Neutrophil (primary cell): Measurements from ENCODE around the gene PSG7.
"Not testable (repeated sequence)": the region's sequence is repeated elsewhere in the genome, so short reads cannot be mapped to it uniquely, and the experiment has no call there.

Experiments
- H3K27ac ChIP-seq: fragments of 200-600 bp; sonication (generic); 2 replicates; pipeline ENCODE4 v1.5.1; 2016; ENCODE audit warnings: mild to moderate bottlenecking, moderate library complexity
- H3K27me3 ChIP-seq: fragments of 200-600 bp; sonication (generic); 2 replicates; pipeline ENCODE4 v1.6.0; 2016; ENCODE audit warnings: mild to moderate bottlenecking
- H3K36me3 ChIP-seq: fragments of 200-600 bp; sonication (generic); 2 replicates; pipeline ENCODE4 v1.5.1; 2017
- H3K4me1 ChIP-seq, 2 experiments: fragments of 200-600 bp in 1 of 2; sonication (generic) in 1 of 2; 1 replicate in 1 of 2; 2 replicates in 1 of 2; pipeline versions ENCODE4 v1.5.1 to v1.6.1; 2013 to 2016; ENCODE audit warnings: low read depth in 1 of 2, low read length in 1 of 2, mild to moderate bottlenecking in 1 of 2, moderate library complexity in 1 of 2; ENCODE audit not compliant: control insufficient read depth in 1 of 2, insufficient read depth in 1 of 2
- H3K4me3 ChIP-seq, 2 experiments: fragments of 200-600 bp in 1 of 2; sonication (generic) in 1 of 2; 1 replicate in 1 of 2; 2 replicates in 1 of 2; pipeline ENCODE4 v1.5.1; 2013 to 2016; ENCODE audit warnings: low read depth in 1 of 2, low read length in 1 of 2, mild to moderate bottlenecking in 1 of 2, moderate library complexity in 1 of 2
- H3K9me3 ChIP-seq: fragments of 200-600 bp; sonication (generic); 2 replicates; pipeline ENCODE4 v1.5.1; 2016
- TF ChIP-seq, protein P1 (sequence below): fragments of 200-600 bp; sonication (generic); IDR thresholded peaks from 2 replicates; pipeline ENCODE4 v1.5.1; 2016; ENCODE audit warnings: antibody characterized with exemption

Gene PSG7

DNA sequence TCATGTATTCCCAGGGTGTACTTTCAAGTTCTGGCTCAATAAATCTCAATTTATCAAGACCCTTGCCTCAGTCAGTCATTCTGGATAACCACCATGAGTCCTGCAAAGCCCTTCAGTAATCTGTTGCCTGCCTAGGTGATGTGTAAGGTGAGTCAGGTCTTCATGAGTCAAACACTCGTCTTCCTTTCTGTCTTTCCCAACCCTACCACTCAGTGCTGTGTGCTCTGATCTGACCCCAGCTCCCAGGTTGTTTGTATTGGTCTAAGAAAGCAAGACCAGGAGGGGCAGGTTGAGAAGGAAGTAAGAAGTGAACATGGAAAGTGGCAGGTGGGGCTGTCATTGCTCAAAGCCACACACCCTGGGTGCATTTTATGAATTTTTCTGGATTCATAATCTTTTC is 39.3 kb downstream of the PSG7 start:
- not testable (repeated sequence) for H3K36me3 ChIP-seq, H3K4me3 ChIP-seq, H3K27ac ChIP-seq, H3K9me3 ChIP-seq, H3K4me1 ChIP-seq, H3K27me3 ChIP-seq

DNA sequence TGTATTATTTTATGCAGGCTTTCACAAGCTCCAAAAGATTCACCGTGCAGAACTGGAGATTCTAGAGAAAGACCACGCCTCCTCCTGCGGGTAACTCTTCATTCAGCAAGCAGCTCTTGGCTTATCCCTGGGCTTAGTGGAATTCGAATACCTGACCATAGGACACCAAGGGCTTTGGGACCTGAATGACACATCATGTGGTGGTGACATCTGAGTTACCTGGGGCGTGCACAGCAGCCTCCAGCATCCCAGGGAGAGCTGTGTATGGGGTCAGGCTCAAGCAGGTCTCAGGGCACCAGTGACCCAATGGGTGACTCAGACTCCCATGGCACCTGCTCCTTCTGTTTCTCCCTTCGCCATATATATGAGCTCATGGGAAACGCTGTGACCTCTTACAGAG is 46.6 kb downstream of the PSG7 start:
- not testable (repeated sequence) for H3K9me3 ChIP-seq, H3K27ac ChIP-seq, H3K27me3 ChIP-seq, H3K4me1 ChIP-seq, H3K36me3 ChIP-seq, H3K4me3 ChIP-seq

DNA sequence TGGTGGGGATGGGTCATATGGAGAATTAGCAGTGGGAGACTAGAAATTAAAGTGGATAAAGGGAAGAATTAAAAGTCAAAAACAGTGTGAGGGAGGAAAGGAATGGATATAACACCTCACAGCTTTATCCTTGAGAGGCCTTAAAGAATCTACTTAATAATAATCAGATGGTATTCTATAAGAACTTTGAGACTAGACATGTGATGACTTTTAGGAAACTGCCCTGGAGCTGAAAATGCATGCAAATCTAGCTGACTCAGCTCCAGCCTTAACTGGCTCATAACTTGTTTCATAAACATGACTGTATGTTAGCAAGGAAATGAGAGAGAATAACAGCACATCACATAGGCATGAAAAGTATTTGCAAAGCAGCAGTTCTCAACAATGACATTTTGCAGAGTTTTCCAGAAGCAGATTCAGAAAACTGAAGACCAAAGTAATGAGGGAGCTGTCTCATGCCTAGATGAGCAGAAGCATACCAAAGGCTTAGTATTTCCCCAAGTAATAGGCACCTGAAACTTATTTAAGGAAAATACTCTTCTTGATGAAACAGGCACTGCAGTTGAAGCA is 49.0 kb downstream of the PSG7 start:
- H3K4me1 ChIP-seq, H3K27ac ChIP-seq, H3K9me3 ChIP-seq: not testable (repeated sequence)

DNA sequence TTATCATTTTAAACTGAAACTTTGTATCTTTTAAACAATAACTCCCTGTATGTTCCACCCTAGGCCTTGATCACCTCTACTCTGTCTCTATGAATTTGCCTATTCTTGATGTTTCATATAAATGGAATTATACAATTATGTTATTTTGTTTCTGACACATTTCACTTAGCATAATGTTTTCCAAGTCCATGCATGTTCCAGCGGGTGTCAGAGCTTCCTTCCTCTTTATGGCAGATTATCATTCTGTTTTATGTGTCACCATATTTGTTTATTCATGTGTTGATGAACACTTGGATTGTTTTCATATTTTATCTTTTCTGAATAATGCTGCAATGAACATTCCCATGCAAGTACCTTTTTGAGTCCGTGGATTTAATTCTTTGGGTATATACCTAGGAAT is 54.3 kb downstream of the PSG7 start:
- not testable (repeated sequence) for H3K4me1 ChIP-seq, H3K27ac ChIP-seq, H3K9me3 ChIP-seq, H3K27me3 ChIP-seq, H3K36me3 ChIP-seq, H3K4me3 ChIP-seq

More for the DNA sequence above, 49.0 kb downstream of the PSG7 start:
- H3K4me3 ChIP-seq, H3K27me3 ChIP-seq, H3K36me3 ChIP-seq: not testable (repeated sequence)

DNA sequence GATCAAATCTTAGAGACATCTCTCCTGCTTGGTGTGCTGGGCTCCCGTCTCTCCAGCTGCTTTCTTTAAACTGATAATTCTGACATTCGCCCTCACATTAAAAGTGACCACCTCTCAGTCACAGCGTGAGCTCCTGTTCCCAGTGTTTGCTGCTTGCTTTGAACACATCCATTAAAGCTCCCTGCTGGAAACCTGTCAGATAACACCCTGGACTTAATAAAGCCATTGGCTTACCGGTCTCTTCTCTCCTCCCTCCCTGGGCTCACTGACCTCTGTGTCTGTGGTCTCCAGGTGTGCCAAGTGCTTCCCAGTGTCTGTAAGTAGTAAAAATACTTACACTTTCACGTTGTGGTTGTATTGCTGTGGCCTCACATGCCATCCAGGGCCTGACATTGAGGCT is 55.0 kb downstream of the PSG7 start:
- H3K27me3 ChIP-seq, H3K4me1 ChIP-seq, H3K9me3 ChIP-seq, H3K36me3 ChIP-seq, H3K27ac ChIP-seq, H3K4me3 ChIP-seq: not testable (repeated sequence)

DNA sequence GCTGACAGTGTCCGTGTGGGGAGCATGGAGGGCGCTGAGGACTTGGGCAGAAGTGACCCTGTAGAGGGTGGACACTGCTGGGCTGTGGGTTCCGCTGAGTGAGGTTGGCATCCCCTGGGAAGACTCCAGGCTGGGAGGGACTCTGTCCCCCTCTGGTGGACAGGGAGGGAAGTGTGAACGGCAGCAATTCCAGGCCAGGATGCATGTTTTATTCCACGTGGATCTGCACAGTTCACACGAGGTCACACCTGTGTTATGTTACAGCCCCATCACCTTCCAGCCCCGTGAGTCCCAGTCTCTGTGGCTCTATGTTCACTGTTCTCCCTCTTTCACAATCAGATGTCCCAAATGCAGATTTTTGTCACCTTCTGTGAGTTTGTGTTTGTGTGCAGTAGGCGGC is 55.7 kb downstream of the PSG7 start:
- H3K27me3 ChIP-seq, H3K9me3 ChIP-seq, H3K36me3 ChIP-seq, H3K27ac ChIP-seq, H3K4me1 ChIP-seq, H3K4me3 ChIP-seq: not testable (repeated sequence)

DNA sequence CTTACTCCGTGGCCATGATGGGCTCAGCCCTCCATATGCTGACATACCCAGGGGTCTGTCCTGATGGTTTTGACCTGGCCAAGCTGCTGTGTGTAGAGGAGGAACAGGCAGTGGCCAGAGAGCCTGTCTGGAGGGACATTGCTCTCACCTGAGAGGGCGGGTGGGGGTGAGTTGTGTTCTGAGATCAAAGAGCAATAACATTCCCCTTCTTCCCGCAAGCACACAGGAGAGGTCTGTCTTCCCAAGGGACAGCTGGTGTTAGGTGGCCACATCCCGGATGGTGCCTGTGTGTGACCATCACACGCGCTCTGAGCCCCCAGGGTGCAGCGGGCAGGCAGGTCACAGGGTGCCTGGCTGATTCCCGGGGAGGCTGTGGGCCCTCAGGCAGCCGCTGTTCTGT is 56.4 kb downstream of the PSG7 start:
- H3K27ac ChIP-seq, H3K27me3 ChIP-seq, H3K36me3 ChIP-seq, H3K4me1 ChIP-seq, H3K4me3 ChIP-seq, H3K9me3 ChIP-seq: not testable (repeated sequence)

DNA sequence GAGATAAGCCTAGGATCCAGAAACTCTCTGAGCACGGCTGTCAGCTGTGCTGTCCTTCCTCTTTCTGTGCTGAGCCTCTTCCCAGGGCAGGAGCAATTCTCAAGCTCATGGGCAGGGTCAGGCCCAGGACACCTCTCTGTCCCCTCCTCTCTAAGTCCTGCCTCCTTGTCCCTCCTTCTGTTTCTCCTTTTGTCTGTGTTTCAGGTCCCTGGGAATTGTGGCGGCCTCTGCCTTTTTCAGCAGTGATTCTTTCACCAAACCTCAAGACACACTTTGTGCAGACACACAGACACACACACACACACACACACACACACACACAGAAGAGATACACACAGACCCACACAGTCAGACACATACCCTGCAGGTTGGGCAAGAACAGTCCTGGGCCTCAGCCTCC is 57.4 kb downstream of the PSG7 start, which contains the start of gene PSG1:
Gene PSG1 (minus strand): TSS at position 101 of the 400 bp plus-strand sequence. CDS start 132 bp downstream, outside the sequence.
- Histone ChIP-seq H3K4me1 (no peaks in the 10 kb centered on the region), H3K36me3 (no peaks in the 10 kb centered on the region), H3K9me3 (no peaks in the 10 kb centered on the region), H3K27me3 (no peaks in the 10 kb centered on the region), H3K27ac (no peak within 1 kb of the TSS), H3K4me3 (no peak within 1 kb of the TSS)
- TF ChIP-seq, protein P1, sequence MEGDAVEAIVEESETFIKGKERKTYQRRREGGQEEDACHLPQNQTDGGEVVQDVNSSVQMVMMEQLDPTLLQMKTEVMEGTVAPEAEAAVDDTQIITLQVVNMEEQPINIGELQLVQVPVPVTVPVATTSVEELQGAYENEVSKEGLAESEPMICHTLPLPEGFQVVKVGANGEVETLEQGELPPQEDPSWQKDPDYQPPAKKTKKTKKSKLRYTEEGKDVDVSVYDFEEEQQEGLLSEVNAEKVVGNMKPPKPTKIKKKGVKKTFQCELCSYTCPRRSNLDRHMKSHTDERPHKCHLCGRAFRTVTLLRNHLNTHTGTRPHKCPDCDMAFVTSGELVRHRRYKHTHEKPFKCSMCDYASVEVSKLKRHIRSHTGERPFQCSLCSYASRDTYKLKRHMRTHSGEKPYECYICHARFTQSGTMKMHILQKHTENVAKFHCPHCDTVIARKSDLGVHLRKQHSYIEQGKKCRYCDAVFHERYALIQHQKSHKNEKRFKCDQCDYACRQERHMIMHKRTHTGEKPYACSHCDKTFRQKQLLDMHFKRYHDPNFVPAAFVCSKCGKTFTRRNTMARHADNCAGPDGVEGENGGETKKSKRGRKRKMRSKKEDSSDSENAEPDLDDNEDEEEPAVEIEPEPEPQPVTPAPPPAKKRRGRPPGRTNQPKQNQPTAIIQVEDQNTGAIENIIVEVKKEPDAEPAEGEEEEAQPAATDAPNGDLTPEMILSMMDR: no peak

DNA sequence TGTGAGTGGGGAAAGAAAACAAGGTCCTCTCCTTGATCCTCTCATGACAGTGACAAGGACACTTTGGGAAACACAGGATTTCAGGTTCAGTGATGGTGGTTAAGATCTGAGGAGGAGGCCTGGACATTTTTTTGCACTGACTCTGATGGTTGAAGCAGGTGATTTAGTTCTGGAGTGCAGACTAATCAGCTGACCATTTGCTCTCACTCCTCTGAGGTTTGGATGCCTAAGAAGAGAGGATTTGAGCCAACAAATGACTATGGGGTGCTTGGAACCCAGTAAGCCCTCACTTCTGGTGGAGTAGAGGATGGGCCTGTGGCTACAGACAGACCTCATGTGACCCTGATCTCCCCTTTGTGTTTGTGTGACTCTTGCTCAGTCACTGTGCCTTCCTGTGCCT is 60.4 kb downstream of the PSG7 start:
- H3K27me3 ChIP-seq, H3K27ac ChIP-seq, H3K9me3 ChIP-seq, H3K4me3 ChIP-seq, H3K4me1 ChIP-seq, H3K36me3 ChIP-seq: not testable (repeated sequence)

DNA sequence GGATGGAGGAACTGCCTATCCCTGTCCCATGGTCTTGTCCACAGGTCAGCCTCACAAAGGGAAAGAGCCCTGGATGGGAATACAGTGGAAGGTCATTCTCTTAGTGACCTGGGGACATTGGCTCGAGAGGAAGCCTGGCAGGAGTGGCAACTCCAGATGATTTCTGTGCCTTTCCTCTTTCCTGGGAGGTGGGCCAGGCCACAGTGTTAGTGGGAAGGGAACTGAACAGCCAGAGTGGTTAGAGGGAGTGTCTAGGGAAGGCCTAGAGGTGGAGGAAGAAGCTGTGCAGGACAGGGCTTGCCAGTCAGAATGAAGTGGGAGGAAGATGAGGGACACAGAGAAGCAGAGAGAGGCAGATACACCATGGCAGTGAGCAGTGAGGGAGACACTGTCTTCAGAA is 61.1 kb downstream of the PSG7 start:
- not testable (repeated sequence) for H3K4me1 ChIP-seq, H3K9me3 ChIP-seq, H3K36me3 ChIP-seq, H3K27me3 ChIP-seq, H3K27ac ChIP-seq, H3K4me3 ChIP-seq

DNA sequence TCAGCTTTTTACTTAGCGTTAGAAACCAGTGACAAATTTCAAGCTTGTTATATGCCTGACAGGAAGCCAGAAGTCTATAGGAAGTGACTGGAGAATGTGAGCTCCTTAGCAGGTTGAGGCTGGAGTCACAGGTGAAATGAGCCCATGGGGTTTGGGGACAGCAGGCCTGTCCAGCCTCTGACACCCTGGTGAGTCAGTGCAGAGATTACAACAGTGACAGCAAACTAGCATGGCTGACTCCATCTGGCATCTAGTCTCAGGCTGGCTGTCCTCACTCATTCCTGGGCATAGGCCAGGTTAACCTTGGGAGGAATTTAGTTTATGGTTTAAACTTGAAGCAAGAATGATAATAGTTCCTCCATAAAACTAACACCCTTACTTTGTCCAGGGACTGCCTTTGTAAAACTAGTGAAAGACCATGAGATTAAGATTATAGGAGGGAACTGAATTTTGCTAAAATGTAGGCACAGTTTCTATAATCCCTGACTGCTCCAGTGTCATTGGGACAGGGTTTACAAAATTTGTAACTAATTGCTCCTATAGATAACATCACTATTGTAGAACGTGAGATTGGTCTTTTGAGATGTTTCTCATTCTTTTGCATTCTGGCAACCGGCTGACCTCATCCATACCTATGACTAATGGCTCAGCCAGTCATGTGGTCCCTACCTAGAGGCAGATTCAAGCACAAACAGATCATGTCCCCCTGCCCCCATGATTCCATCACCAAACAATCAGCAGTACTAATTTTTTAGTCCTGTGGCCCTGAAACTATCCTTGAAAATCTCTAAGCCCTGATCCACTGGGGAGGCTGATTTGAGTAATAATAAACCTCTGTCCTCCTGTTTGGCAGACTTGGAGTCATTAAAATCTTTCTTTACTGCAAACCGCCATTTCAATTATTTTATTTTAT is 61.9 kb downstream of the PSG7 start:
- not testable (repeated sequence) for H3K9me3 ChIP-seq, H3K27me3 ChIP-seq, H3K27ac ChIP-seq, H3K4me3 ChIP-seq, H3K36me3 ChIP-seq, H3K4me1 ChIP-seq

DNA sequence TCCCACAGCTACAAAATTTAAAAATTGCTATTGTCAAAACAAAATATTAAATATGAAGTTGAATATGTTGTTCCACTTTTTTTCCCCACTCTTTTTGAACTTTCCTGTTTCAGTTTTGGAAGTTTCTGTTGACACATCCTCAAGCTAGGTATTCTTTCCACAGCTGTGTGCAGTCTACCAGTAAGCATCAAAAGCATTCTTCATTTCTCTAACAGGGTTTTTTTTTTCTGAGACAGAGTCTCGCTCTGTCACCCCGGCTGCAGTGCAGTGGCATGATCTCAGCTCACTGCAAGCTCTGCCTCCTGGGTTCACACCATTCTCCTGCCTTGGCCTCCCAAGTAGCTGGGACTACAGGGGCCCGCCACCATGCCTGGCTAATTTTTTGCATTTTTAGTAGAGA is 62.9 kb downstream of the PSG7 start:
- not testable (repeated sequence) for H3K27ac ChIP-seq

More for the DNA sequence above, 62.9 kb downstream of the PSG7 start:
- H3K4me3 ChIP-seq, H3K9me3 ChIP-seq, H3K4me1 ChIP-seq, H3K36me3 ChIP-seq, H3K27me3 ChIP-seq: not testable (repeated sequence)
